ENCODE data around the gene TRAF1.

GRCh38 chr9:120875643-120875953 is 51.0 kb downstream of the TRAF1 start:
- TF ChIP-seq TAF1 (IDR thresholded peaks at IDR 0.05; ENCODE audit: borderline replicate concordance, low read depth, low read length) = no peak
- TF ChIP-seq, protein P1, sequence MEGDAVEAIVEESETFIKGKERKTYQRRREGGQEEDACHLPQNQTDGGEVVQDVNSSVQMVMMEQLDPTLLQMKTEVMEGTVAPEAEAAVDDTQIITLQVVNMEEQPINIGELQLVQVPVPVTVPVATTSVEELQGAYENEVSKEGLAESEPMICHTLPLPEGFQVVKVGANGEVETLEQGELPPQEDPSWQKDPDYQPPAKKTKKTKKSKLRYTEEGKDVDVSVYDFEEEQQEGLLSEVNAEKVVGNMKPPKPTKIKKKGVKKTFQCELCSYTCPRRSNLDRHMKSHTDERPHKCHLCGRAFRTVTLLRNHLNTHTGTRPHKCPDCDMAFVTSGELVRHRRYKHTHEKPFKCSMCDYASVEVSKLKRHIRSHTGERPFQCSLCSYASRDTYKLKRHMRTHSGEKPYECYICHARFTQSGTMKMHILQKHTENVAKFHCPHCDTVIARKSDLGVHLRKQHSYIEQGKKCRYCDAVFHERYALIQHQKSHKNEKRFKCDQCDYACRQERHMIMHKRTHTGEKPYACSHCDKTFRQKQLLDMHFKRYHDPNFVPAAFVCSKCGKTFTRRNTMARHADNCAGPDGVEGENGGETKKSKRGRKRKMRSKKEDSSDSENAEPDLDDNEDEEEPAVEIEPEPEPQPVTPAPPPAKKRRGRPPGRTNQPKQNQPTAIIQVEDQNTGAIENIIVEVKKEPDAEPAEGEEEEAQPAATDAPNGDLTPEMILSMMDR (IDR thresholded peaks at IDR 0.05 in 2 of 3, conservative IDR thresholded peaks at IDR 0.05 in 1 of 3; ENCODE audit: control insufficient read depth in 2 of 3, extremely low read depth in 1 of 3, insufficient read depth in 1 of 3, low read depth in 3 of 3, low read length in 3 of 3) = no peak
- no peak for TF ChIP-seq MAX (IDR thresholded peaks at IDR 0.05; ENCODE audit: low read depth, low read length)
